Caco-2 (cell line): ENCODE data around the gene CA7. TPM values are rescaled to one million over a fixed set of nuclear protein-coding genes. Genes with fewer than 3 reads are reported as not detected.

Experiments
- BruUV-seq: library from RNA; stranded (reverse); fragments of 400-500 nt; replicated peaks from 2 replicates; lab custom pipeline; 2021; lab: Mats Ljungman, UMichigan
- CTCF ChIA-PET: fragments of 300-600 bp; sonication (Branson Sonifier 250); formaldehyde crosslinking; loops from one replicate; lab custom pipeline; 2022; ENCODE audit warnings: antibody characterized with exemption; lab: Charles Lee
- POLR2A ChIA-PET: fragments of 300-600 bp; sonication (Branson Sonifier 250); formaldehyde crosslinking; loops from one replicate; lab custom pipeline; 2022; ENCODE audit warnings: antibody characterized with exemption; lab: Charles Lee
- DNase-seq, 2 experiments: peaks; one replicate each; pipeline versions ENCODE4 v3.0.0 to v3.0.0-alpha.2; 2020 to 2022
- H3K27me3 ChIP-seq: replicated peaks from 2 replicates; pipeline ENCODE4 v1.6.0; 2011; ENCODE audit warnings: low read length; ENCODE audit not compliant: control insufficient read depth, insufficient read depth
- H3K36me3 ChIP-seq: 2 replicates; pipeline ENCODE4 v1.5.1; 2011; ENCODE audit warnings: low read length; ENCODE audit not compliant: control insufficient read depth, insufficient read depth
- H3K4me1 ChIP-seq: fragments of 250-450 bp; sonication (Bioruptor Pico); 2 replicates; pipeline ENCODE4 v1.5.1; 2020; ENCODE audit warnings: mild to moderate bottlenecking
- H3K4me3 ChIP-seq: 2 replicates; pipeline ENCODE4 v1.5.1; 2011; ENCODE audit warnings: low read depth, mild to moderate bottlenecking, control low read depth, low read length
- H3K9me3 ChIP-seq: fragments of 250-450 bp; sonication (Bioruptor Pico); 2 replicates; pipeline ENCODE4 v1.5.1; 2020; ENCODE audit warnings: mild to moderate bottlenecking, moderate library complexity
- H3K27ac Mint-ChIP-seq: one replicate; pipeline ENCODE4 v1.8.0; 2022; ENCODE audit warnings: mixed read lengths; ENCODE audit not compliant: unreplicated experiment
- H3K27me3 Mint-ChIP-seq: one replicate; pipeline ENCODE4 v1.8.0; 2022; ENCODE audit warnings: mixed read lengths; ENCODE audit not compliant: insufficient read depth, unreplicated experiment
- H3K36me3 Mint-ChIP-seq: one replicate; pipeline ENCODE4 v1.8.0; 2022; ENCODE audit warnings: mild to moderate bottlenecking, mixed read lengths; ENCODE audit not compliant: insufficient read depth, unreplicated experiment
- H3K4me1 Mint-ChIP-seq: one replicate; pipeline ENCODE4 v1.8.0; 2022; ENCODE audit warnings: low read depth, mixed read lengths; ENCODE audit not compliant: unreplicated experiment
- H3K4me3 Mint-ChIP-seq: one replicate; pipeline ENCODE4 v1.8.0; 2022; ENCODE audit warnings: mild to moderate bottlenecking, moderate library complexity, mixed read lengths; ENCODE audit not compliant: unreplicated experiment
- H3K9me3 Mint-ChIP-seq: one replicate; pipeline ENCODE4 v1.8.0; 2022; ENCODE audit warnings: mixed read lengths; ENCODE audit not compliant: unreplicated experiment
- intact Hi-C: fragments of 100-400 bp; cut with micrococcal nuclease; formaldehyde crosslinking; loops from one replicate; pipeline ENCODE4 v1.10.0; 2022; ENCODE audit not compliant: unreplicated experiment
- total RNA-seq: library from RNA; stranded (reverse); gene quantifications from 2 replicates; pipeline ENCODE4 v1.2.3, GENCODE V29; 2022
- TF ChIP-seq, protein P1 (sequence below), 2 experiments: fragments of 200-600 bp in 1 of 2; IDR thresholded peaks; 1 replicate in 1 of 2; 2 replicates in 1 of 2; pipeline versions ENCODE4 v1.5.1 to v1.8.0; 2011 to 2022; ENCODE audit warnings: antibody characterized with exemption in 1 of 2, control low read depth in 1 of 2, inconsistent platforms in 1 of 2, low read depth in 1 of 2, low read length in 1 of 2, mild to moderate bottlenecking in 1 of 2, moderate library complexity in 1 of 2; ENCODE audit not compliant: insufficient read depth in 1 of 2, severe bottlenecking in 1 of 2, unreplicated experiment in 1 of 2

The CA7 gene
- total RNA-seq, 1 experiment from 2014 or later: 0.68 TPM

DNA sequence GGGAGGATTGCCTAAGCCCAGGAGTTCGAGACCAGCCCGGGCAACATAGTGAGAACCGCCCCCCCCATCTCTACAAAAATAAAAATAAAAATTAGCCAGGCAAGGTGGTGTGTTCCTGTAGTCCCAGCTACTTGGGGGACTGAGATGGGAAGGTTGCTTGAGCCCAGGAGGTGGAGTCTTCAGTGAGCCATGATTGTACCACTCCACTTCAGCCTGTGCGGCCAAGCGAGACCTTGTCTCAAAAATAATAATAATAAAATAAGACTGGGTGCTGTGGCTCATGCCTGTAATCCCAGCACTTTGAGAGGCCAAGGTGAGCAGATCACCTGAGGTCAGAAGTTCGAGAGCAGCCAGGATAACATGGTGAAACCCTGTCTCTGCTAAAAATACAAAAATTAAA lies 47.6 kb downstream of the CA7 start:
- no peak for DNase-seq
- Histone ChIP-seq H3K4me1 (peaks cover 17% of the 10 kb centered on the region), H3K4me3 (no peak overlapping the region), H3K36me3 (no peaks in the 10 kb centered on the region; the same call in 1 of the 2 replicates), H3K9me3 (no peaks in the 10 kb centered on the region), H3K27me3 (no peaks in the 10 kb centered on the region)
- ChIA-PET POLR2A (interaction anchor here (0.6 kb wide), 2 partner anchors 355 to 619 kb away, joined by 3 to 7 read pairs; no protein-coding TSS in a partner anchor), CTCF (interaction anchor here (0.9 to 1.2 kb wide), 2 partner anchors 18 to 57 kb away, joined by 3 to 7 read pairs; no protein-coding TSS in a partner anchor)
- no peaks in the 10 kb centered on the region for H3K27me3 Mint-ChIP-seq
- no peak overlapping the region for H3K4me3 Mint-ChIP-seq
- BruUV-seq: no TSS peak
- intact Hi-C loops: no loop called here
- H3K4me1 Mint-ChIP-seq: peaks cover 15% of the 10 kb centered on the region
- TF ChIP-seq, protein P1, sequence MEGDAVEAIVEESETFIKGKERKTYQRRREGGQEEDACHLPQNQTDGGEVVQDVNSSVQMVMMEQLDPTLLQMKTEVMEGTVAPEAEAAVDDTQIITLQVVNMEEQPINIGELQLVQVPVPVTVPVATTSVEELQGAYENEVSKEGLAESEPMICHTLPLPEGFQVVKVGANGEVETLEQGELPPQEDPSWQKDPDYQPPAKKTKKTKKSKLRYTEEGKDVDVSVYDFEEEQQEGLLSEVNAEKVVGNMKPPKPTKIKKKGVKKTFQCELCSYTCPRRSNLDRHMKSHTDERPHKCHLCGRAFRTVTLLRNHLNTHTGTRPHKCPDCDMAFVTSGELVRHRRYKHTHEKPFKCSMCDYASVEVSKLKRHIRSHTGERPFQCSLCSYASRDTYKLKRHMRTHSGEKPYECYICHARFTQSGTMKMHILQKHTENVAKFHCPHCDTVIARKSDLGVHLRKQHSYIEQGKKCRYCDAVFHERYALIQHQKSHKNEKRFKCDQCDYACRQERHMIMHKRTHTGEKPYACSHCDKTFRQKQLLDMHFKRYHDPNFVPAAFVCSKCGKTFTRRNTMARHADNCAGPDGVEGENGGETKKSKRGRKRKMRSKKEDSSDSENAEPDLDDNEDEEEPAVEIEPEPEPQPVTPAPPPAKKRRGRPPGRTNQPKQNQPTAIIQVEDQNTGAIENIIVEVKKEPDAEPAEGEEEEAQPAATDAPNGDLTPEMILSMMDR (IDR thresholded peaks at IDR 0.05; ENCODE audit: insufficient read depth in 1 of 2, low read depth in 1 of 2, low read length in 1 of 2, severe bottlenecking in 1 of 2, unreplicated experiment in 1 of 2): no peak
- H3K27ac Mint-ChIP-seq: no peak overlapping the region
- H3K9me3 Mint-ChIP-seq: no peaks in the 10 kb centered on the region
- peaks cover 39% of the 10 kb centered on the region for H3K36me3 Mint-ChIP-seq

DNA sequence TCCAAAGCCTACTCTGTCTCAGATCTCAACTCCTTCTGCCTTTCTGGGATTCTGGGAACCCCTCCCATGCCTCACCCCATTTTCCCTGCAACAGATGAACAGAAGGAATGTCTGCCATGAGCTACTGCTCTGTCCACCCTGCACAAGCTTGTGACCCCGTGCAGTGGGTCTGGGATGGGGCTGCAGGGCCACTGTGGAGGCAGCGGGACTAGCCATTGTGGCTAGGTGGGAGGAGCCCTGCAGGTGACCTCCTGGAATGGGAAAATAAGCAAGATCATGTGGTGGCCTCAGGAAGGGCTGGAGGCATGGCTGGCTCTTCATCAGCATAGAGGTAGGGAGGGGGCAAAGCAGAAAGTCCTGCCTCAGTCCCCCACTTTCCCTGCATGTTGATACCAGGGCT lies 49.8 kb downstream of the CA7 start:
- H3K27me3 ChIP-seq: no peaks in the 10 kb centered on the region
- no TSS peak for BruUV-seq
- Mint-ChIP-seq H3K4me1 (peaks cover 20% of the 10 kb centered on the region), H3K27ac (no peak overlapping the region), H3K4me3 (no peak overlapping the region), H3K36me3 (peaks cover 17% of the 10 kb centered on the region), H3K27me3 (no peaks in the 10 kb centered on the region), H3K9me3 (no peaks in the 10 kb centered on the region)
- no peak for DNase-seq
- no peaks in the 10 kb centered on the region for H3K9me3 ChIP-seq
- H3K4me3 ChIP-seq: no peak overlapping the region
- TF ChIP-seq, protein P1 (IDR thresholded peaks at IDR 0.05; ENCODE audit: insufficient read depth in 1 of 2, low read depth in 1 of 2, low read length in 1 of 2, severe bottlenecking in 1 of 2, unreplicated experiment in 1 of 2): no peak
- ChIA-PET CTCF (interaction anchor here (1.0 to 3.0 kb wide), 3 partner anchors 13 to 54 kb away, joined by 3 to 36 read pairs (median 4); partner anchors contain the start of gene PDP2), POLR2A (no interaction called here)
- H3K4me1 ChIP-seq: peaks cover 28% of the 10 kb centered on the region
- intact Hi-C loops: loop anchor here (2.0 kb wide), 1 partner anchor 61 kb away; no protein-coding TSS in a partner anchor
- H3K36me3 ChIP-seq: no peaks in the 10 kb centered on the region; the same call in 1 of the 2 replicates

DNA sequence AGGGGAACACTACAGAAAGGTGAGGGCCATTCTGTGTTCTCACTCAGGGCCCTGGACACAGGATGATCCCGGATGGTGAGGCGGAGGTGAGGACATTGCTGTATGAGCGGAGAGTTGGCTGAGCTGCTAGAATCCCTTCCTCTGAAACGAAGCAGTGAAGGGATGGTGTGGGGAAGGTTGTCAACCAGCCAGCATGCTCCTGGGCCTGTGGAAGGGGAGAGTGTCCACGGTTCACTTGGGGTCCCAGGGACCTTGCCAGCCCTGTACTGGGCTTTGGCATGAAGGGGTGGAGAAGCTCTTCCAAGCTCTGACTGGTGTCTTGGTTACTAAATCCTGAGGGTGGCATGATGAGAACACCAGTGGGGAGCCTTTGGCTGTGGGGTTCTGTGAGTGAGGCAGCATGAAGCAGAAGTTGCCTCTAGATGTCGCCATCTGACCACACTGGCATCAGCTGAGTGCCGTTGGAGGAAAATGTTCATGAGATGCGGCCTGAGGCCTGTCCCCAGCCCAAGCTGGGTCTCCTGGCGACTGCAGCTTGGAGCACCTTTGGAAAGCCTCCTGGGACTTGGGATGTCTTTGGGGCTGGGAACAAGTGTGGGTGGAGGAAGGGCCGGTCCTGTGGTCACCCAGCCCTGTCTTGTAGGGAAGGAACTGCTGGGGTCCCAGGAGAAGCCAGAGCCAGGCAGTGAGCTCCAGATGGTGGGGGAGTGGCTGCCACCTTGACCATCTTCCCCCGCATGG lies 50.9 kb downstream of the CA7 start:
- no TSS peak for BruUV-seq
- Histone ChIP-seq H3K4me1 (peaks cover 39% of the 10 kb centered on the region), H3K27me3 (no peaks in the 10 kb centered on the region), H3K9me3 (no peaks in the 10 kb centered on the region), H3K4me3 (no peak overlapping the region), H3K36me3 (no peaks in the 10 kb centered on the region)
- intact Hi-C loops: loop anchor here (1.0 to 2.0 kb wide), 3 partner anchors 30 to 60 kb away; partner anchors contain the start of gene RRAD
- POLR2A ChIA-PET: no interaction called here
- TF ChIP-seq, protein P1 (IDR thresholded peaks at IDR 0.05; ENCODE audit: insufficient read depth in 1 of 2, low read depth in 1 of 2, low read length in 1 of 2, severe bottlenecking in 1 of 2, unreplicated experiment in 1 of 2): peak; percentile 83 to 94
- CTCF ChIA-PET: interaction anchor here (0.6 to 3.0 kb wide), 19 partner anchors 8 to 301 kb away, joined by 3 to 36 read pairs (median 3); partner anchors contain the start of genes CDH16, CIAO2B, NOL3 and PDP2
- Mint-ChIP-seq H3K4me1 (peaks cover 29% of the 10 kb centered on the region), H3K27ac (peak overlapping the region; percentile 64), H3K27me3 (no peaks in the 10 kb centered on the region), H3K36me3 (peaks cover 8% of the 10 kb centered on the region), H3K9me3 (no peaks in the 10 kb centered on the region), H3K4me3 (no peak overlapping the region)
- peak; percentile 81 to 83 for DNase-seq
